ENCODE results near the gene ERICH3.

ERICH3 gene

GRCh38 chr1:74579425-74579824 is 94.2 kb downstream of the ERICH3 start:
- no peak for DNase-seq (ENCODE audit: low read depth, low spot score)
- H3K4me3 ChIP-seq (ENCODE audit: low read depth, low read length) = no peak overlapping the region
- ChIA-PET CTCF (no interaction called here), POLR2A (no interaction called here)
- TF ChIP-seq CTCF (IDR thresholded peaks at IDR 0.05; ENCODE audit: insufficient read depth, low read length, missing control alignments) = no peak

GRCh38 chr1:74578101-74578500 is 95.5 kb downstream of the ERICH3 start:
- CTCF ChIA-PET = no interaction called here
- TF ChIP-seq CTCF (IDR thresholded peaks at IDR 0.05; ENCODE audit: insufficient read depth, low read length, missing control alignments) = no peak
- H3K4me3 ChIP-seq (ENCODE audit: low read depth, low read length) = no peak overlapping the region
- POLR2A ChIA-PET = interaction anchor here (0.7 kb wide), 1 partner anchor 8 kb away, joined by 4 read pairs; no protein-coding TSS in a partner anchor
- DNase-seq (ENCODE audit: low read depth, low spot score) = no peak

GRCh38 chr1:74571891-74572290 is 101.7 kb downstream of the ERICH3 start:
- POLR2A ChIA-PET = no interaction called here
- no peak for DNase-seq (ENCODE audit: low read depth, low spot score)
- no peak for TF ChIP-seq CTCF (IDR thresholded peaks at IDR 0.05; ENCODE audit: insufficient read depth, low read length, missing control alignments)
- H3K4me3 ChIP-seq (ENCODE audit: low read depth, low read length) = no peak overlapping the region
- CTCF ChIA-PET = no interaction called here

- no peak overlapping the region for H3K4me3 ChIP-seq (ENCODE audit: low read depth, low read length)
- POLR2A ChIA-PET = no interaction called here
- CTCF ChIA-PET = no interaction called here
- no peak for TF ChIP-seq CTCF (IDR thresholded peaks at IDR 0.05; ENCODE audit: insufficient read depth, low read length, missing control alignments)
- no peak for DNase-seq (ENCODE audit: low read depth, low spot score)
Measured at GRCh38 chr1:74571493-74571800, 102.1 kb downstream of the ERICH3 start.

DNA sequence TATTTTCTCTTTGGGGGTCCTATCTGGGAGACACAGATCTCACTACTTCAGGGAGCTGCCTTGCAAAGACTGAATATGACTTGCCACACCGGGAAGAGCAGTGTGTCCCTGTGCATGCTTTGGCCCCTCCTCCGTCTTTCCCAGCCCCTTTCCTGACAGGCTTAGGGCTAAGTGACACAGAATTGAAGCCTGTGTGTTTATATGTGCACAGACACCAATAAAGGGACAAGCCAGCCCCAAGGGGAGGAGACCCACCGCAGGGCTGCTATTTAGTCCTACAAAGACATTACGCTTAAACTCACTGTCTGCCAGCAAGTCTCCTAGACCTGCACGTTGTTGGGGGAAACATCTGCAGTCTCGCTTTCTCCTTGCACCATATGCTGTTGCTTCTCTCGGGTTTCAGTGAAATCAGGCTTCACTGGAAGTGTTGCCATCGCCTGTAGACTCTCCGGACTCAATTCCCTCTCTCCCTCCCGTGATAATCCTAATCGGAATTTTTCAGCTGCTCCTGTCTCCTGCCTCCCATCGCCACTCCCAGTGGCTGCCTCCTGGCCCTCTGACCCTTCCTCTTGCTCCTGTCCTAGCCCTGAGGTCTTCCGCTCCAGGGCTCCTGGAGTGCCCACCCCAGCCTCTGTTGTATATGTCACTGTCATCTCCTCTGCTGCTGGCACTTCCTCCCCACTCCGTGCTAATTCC is 102.6 kb downstream of the ERICH3 start:
- no peak overlapping the region for H3K4me3 ChIP-seq (ENCODE audit: low read depth, low read length)
- no peak for DNase-seq (ENCODE audit: low read depth, low spot score)
- TF ChIP-seq CTCF (IDR thresholded peaks at IDR 0.05; ENCODE audit: insufficient read depth, low read length, missing control alignments) = no peak
- ChIA-PET POLR2A (no interaction called here), CTCF (no interaction called here)

- POLR2A ChIA-PET = no interaction called here
- CTCF ChIA-PET = no interaction called here
- TF ChIP-seq CTCF (IDR thresholded peaks at IDR 0.05; ENCODE audit: insufficient read depth, low read length, missing control alignments) = no peak
- no peak for DNase-seq (ENCODE audit: low read depth, low spot score)
- no peak overlapping the region for H3K4me3 ChIP-seq (ENCODE audit: low read depth, low read length)
Measured at GRCh38 chr1:74549932-74550331, 123.7 kb downstream of the ERICH3 start.
